HAP-1 (cell line): ENCODE results near the gene STK33.
A peak's percentile ranks its signal among the peaks of the same experiment; 100 is the strongest.

Experiments used
- DNase-seq, 2 experiments: peaks; one replicate each; pipeline ENCODE4 v3.0.0-alpha.2; 2016 to 2020; ENCODE audit warnings: low spot score in 2 of 2
- H3K27me3 ChIP-seq: fragments of 250-450 bp; sonication (Bioruptor Pico); 2 replicates; pipeline ENCODE4 v1.5.1; 2020; ENCODE audit warnings: low read depth, mild to moderate bottlenecking, moderate library complexity
- H3K36me3 ChIP-seq: fragments of 250-450 bp; sonication (Bioruptor Pico); replicated peaks from 2 replicates; pipeline ENCODE4 v1.5.1; 2020; ENCODE audit warnings: mild to moderate bottlenecking
- H3K4me1 ChIP-seq: fragments of 250-450 bp; sonication (Bioruptor Pico); 2 replicates; pipeline ENCODE4 v1.5.1; 2020; ENCODE audit warnings: mild to moderate bottlenecking
- H3K4me3 ChIP-seq: fragments of 250-450 bp; sonication (Bioruptor Pico); 2 replicates; pipeline ENCODE4 v1.5.1; 2020; ENCODE audit warnings: mild to moderate bottlenecking, moderate library complexity
- H3K9me3 ChIP-seq: fragments of 250-450 bp; sonication (Bioruptor Pico); 2 replicates; pipeline ENCODE4 v1.5.1; 2020; ENCODE audit warnings: mild to moderate bottlenecking, moderate library complexity
- in situ Hi-C: fragments of 300-500 bp; cut with MboI; formaldehyde crosslinking; loops from 3 replicates; pipeline ENCODE4 v1.14.3; 2020; ENCODE audit warnings: low sequenced_read_pairs, inconsistent platforms, mixed read lengths

The STK33 gene

DNA sequence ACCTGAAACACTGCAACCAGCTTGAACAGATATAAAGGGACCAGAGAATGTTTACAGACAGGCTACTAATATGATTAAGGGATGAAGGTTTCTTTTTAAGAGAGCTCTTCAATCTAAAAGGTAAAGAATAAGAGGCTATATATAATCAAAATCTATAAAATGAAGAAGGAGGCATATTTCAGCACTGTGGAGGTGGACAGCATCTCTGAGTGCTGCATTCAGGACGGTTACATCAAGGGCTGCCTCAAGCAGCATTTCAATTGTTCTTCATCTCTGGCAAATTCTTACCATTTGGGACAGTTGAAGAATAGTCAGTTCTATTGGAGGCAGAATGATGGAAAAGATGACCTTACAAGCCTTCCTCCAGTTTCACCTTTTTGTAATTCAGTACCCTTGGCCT, 190.7 kb downstream of the STK33 start:
- DNase-seq, result no peak
- in situ Hi-C loops, result no loop called here
- H3K4me3 ChIP-seq, result no peak overlapping the region
- H3K27me3 ChIP-seq, result no peaks in the 10 kb centered on the region
- H3K4me1 ChIP-seq, result peaks cover under 1% of the 10 kb centered on the region
- H3K9me3 ChIP-seq, result no peaks in the 10 kb centered on the region
- no peaks in the 10 kb centered on the region for H3K36me3 ChIP-seq

- in situ Hi-C loops, result no loop called here
- Histone ChIP-seq H3K4me3 (no peak overlapping the region), H3K9me3 (no peaks in the 10 kb centered on the region), H3K4me1 (no peaks in the 10 kb centered on the region), H3K36me3 (no peaks in the 10 kb centered on the region), H3K27me3 (0 out of 2 replicates have a peak, but pooled peaks cover 3% of the 10 kb centered on the region)
- no peak for DNase-seq
Measured at GRCh38 chr11:8392886-8393285, 201.1 kb downstream of the STK33 start.

GRCh38 chr11:8392166-8392565, 201.9 kb downstream of the STK33 start:
- H3K9me3 ChIP-seq, result no peaks in the 10 kb centered on the region
- H3K4me3 ChIP-seq, result no peak overlapping the region
- no peaks in the 10 kb centered on the region for H3K4me1 ChIP-seq
- 0 out of 2 replicates have a peak, but pooled peaks cover 3% of the 10 kb centered on the region for H3K27me3 ChIP-seq
- no peaks in the 10 kb centered on the region for H3K36me3 ChIP-seq
- in situ Hi-C loops, result no loop called here
- DNase-seq, result no peak

DNA sequence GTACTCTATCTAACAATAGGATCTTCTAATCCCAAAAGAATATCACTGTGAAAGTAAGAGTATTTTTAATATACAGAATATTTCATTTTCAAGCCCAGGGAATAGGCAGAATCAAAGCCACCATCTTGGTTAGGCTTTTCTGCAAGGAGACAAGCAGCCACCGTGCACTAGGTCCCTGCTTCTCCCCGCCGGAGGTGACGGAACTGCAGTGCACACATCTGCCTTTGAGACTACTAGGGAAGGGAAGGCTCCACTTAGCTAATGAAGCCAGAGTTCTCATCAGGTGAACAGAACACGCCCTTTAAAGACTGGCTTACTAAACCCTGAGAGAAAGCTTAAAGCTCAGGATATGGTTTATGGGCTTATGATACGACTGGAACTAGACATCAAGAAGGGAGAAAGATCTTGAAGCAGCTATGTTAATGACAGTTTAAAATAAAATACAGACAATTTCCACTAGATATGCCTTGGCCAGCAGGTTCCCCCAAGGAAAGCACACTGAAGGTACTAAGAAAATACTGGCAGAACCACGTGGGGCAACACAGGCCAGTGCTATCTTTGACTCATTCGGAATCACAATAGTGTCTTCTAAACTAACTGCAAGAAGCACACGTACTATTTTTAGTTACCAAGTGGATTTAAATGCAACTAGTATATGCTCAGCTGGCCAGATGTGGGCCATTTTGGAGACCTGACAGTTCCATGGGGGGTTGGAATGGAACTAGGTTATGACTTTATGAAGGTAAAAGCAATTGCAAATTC, 203.0 kb downstream of the STK33 start:
- no peaks in the 10 kb centered on the region for H3K4me1 ChIP-seq
- H3K4me3 ChIP-seq, result no peak overlapping the region

GRCh38 chr11:8389029-8389996, 204.7 kb downstream of the STK33 start:
- Histone ChIP-seq H3K4me3 (no peak overlapping the region), H3K36me3 (no peaks in the 10 kb centered on the region), H3K27me3 (0 out of 2 replicates have a peak, but pooled peaks cover 1% of the 10 kb centered on the region), H3K9me3 (no peaks in the 10 kb centered on the region), H3K4me1 (no peaks in the 10 kb centered on the region)
- in situ Hi-C loops, result no loop called here
- no peak for DNase-seq

More for the DNA sequence above, 203.0 kb downstream of the STK33 start:
- no peak for DNase-seq
- in situ Hi-C loops, result no loop called here
- Histone ChIP-seq H3K27me3 (0 out of 2 replicates have a peak, but pooled peaks cover 3% of the 10 kb centered on the region), H3K36me3 (no peaks in the 10 kb centered on the region), H3K9me3 (no peaks in the 10 kb centered on the region)

GRCh38 chr11:8387693-8388092, 206.3 kb downstream of the STK33 start:
- DNase-seq, result no peak
- Histone ChIP-seq H3K27me3 (no peaks in the 10 kb centered on the region), H3K36me3 (no peaks in the 10 kb centered on the region), H3K4me3 (no peak overlapping the region), H3K4me1 (no peaks in the 10 kb centered on the region), H3K9me3 (no peaks in the 10 kb centered on the region)
- in situ Hi-C loops, result no loop called here

DNA sequence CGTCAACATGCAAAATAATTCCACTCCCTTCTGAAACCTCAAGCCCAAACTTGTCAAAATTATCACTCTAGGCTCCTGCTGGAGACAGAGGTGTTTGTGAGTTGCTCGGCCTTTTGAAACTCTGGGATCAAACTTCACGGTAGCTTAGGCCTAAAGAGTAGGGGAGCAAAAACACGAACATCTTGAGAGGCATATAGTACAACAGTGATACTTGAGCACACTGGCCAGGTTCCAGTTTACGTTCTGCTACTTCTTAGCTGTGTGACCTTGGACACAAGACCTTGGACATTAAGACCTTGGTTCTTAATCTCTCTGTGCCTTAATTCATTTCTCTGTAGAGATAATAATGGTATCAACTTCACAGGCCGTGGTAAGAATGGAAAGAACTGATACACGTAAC, 206.9 kb downstream of the STK33 start:
- H3K27me3 ChIP-seq, result no peaks in the 10 kb centered on the region
- H3K36me3 ChIP-seq, result no peaks in the 10 kb centered on the region
- no peaks in the 10 kb centered on the region for H3K4me1 ChIP-seq
- in situ Hi-C loops, result no loop called here
- DNase-seq, result no peak
- no peaks in the 10 kb centered on the region for H3K9me3 ChIP-seq
- H3K4me3 ChIP-seq, result no peak overlapping the region

DNA sequence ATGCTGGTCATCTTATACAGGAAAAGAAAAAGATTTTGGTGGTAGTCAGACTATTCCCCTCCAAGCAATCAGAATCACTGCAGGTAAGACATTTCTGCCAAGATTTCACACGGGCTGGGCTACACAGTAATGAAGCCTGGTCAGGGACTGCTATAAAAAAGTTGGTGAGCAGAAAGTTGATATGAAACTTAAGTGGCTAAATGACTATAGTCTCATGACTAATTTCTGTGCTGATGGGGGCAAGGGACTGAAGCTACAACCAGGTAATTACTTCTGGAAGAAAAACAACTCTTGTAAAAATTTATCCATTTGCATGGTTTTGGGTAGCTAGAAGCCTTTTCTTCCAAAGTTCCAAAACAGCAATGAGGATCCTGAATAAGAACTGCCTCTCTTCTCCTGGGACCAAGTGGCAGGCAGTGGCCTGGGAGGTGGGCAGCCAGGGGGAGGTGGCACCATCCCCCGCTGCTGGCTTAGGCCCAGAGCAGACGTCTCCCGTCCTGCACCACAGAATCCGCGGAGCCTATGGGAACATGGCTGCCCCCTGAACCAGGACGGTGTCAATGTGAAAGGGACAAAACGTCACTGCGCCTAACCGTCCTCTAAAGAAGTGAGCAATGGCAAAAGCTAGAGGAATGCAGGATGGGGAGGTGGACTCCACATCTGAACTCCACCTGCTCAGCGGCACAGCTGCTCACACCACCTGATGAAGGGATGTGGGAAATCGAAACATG, 207.7 kb downstream of the STK33 start:
- no peak overlapping the region for H3K4me3 ChIP-seq
- H3K36me3 ChIP-seq, result no peaks in the 10 kb centered on the region
- no peaks in the 10 kb centered on the region for H3K9me3 ChIP-seq
- H3K27me3 ChIP-seq, result no peaks in the 10 kb centered on the region
- no peak for DNase-seq
- in situ Hi-C loops, result no loop called here
- H3K4me1 ChIP-seq, result no peaks in the 10 kb centered on the region

DNA sequence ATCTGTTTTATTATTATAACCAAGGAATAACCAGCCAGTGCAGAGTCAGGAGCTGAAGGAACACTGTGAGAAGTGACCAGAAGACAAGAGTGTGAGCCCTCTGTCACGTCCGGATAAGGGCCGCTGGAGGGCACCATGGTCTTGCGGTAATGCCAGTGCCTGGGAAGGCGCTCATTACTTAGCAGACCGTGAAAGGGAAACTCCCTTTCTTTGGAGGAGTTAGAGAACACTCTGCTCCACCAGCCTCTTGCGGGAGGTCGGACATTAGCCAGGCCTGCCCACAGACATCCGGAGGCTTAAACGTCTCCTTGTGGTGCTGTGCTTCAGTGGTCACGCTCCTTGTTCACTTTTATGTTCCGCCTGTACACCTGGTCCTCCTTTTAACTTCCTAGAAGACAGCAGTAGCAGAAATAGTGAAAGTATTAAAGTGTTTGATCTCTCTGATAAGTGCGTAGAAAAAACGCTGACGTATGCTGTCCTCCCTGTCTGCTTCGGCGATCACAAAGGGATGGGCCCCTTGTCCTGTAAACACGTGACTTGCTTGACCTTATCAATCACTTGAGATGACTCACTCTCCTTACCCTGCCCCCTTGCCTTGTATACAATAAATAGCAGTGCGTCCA, 209.7 kb downstream of the STK33 start:
- H3K4me3 ChIP-seq, result no peak overlapping the region

GRCh38 chr11:8383627-8384026, 210.4 kb downstream of the STK33 start:
- in situ Hi-C loops, result no loop called here
- Histone ChIP-seq H3K4me3 (no peak overlapping the region), H3K9me3 (no peaks in the 10 kb centered on the region), H3K36me3 (no peaks in the 10 kb centered on the region), H3K27me3 (no peaks in the 10 kb centered on the region), H3K4me1 (no peaks in the 10 kb centered on the region)
- no peak for DNase-seq

More for the DNA sequence above, 209.7 kb downstream of the STK33 start:
- Histone ChIP-seq H3K36me3 (no peaks in the 10 kb centered on the region), H3K9me3 (no peaks in the 10 kb centered on the region), H3K4me1 (no peaks in the 10 kb centered on the region), H3K27me3 (no peaks in the 10 kb centered on the region)
- DNase-seq, result peak; percentile 11 to 61
- in situ Hi-C loops, result no loop called here

DNA sequence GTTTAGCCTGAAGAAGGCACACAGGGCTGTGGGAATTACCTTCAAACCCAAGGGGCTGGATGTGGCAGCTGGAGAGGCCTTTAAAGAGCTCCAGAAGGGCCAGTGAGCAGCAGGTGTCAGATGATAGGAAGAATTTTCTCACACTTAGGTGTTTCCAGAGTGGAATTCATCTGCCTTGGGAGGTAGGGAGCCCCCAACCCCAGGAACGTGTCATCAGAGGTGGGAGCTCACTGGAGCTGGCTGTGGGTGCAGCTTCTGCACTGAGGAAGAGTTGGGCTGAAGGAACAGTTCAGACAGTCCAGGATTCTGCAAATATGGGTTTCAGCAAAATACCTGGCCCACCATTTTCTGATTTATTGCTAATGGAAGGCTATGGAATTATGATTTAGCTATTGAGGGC, 210.8 kb downstream of the STK33 start:
- Histone ChIP-seq H3K9me3 (no peaks in the 10 kb centered on the region), H3K36me3 (no peaks in the 10 kb centered on the region), H3K4me1 (no peaks in the 10 kb centered on the region), H3K4me3 (no peak overlapping the region), H3K27me3 (no peaks in the 10 kb centered on the region)
- in situ Hi-C loops, result no loop called here
- DNase-seq, result no peak

GRCh38 chr11:8382436-8383053, 211.5 kb downstream of the STK33 start:
- no peak for DNase-seq
- H3K36me3 ChIP-seq, result no peaks in the 10 kb centered on the region
- no peaks in the 10 kb centered on the region for H3K27me3 ChIP-seq
- in situ Hi-C loops, result no loop called here
- no peak overlapping the region for H3K4me3 ChIP-seq
- H3K4me1 ChIP-seq, result no peaks in the 10 kb centered on the region
- no peaks in the 10 kb centered on the region for H3K9me3 ChIP-seq

DNA sequence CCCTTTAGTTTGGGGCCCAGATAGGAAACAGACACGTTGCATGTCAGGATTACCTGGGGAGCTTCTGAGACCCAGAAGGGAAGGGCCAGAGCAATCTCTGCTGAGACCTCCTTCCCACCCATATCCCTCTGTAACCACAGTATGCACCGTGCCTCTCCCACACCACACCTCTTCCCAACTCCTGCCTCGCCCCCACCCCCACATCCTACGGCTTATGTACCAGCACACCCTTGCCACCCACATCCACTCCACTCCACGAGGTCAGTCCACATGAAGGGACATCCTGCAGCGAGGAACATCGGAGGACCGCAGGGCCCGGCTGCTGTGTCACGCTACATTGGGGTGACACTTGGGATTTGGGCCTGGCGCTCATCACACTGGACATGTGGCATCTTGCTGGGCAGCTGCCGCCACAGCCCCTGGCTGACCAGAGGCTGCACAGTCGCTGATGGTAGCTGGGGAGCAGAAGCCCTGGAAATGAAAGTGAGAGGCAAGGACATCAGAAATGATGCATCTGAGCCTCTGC, 212.1 kb downstream of the STK33 start:
- in situ Hi-C loops, result no loop called here
- Histone ChIP-seq H3K4me1 (no peaks in the 10 kb centered on the region), H3K27me3 (no peaks in the 10 kb centered on the region), H3K9me3 (no peaks in the 10 kb centered on the region), H3K36me3 (no peaks in the 10 kb centered on the region), H3K4me3 (no peak overlapping the region)
- DNase-seq, result no peak
